Fibroblast of skin of left biceps (primary cell): ENCODE data around the gene TRAPPC3L.

ENCODE experiments used
- DNase-seq, 2 experiments: peaks; one replicate each; pipeline ENCODE4 v3.0.0-alpha.2; 2013; ENCODE audit warnings: low read depth in 2 of 2

The TRAPPC3L gene

DNA sequence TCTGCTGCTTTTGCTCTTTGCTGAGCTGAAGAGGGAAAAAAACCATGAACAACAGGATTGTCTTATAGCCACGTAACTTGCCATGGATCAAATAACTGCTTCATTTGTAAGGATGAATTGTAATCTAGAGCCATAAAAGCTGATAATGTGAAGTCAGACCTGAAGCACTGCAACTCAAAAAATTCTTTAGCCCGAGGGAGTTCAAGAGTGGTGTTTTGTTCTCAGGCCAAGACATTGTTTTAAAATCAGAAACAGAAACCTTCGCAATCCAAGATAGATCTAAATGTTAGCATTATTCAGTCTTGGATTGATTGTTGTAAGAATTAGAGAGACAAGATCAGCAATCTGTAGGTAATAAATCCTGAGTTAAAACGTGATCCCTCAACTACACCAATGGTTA is at the start of gene TRAPPC3L:
Gene TRAPPC3L, minus strand, starts transcription at position 34 of the 400 bp plus-strand sequence. CDS start 170 bp downstream, outside the sequence.
- DNase-seq: no peak

DNA sequence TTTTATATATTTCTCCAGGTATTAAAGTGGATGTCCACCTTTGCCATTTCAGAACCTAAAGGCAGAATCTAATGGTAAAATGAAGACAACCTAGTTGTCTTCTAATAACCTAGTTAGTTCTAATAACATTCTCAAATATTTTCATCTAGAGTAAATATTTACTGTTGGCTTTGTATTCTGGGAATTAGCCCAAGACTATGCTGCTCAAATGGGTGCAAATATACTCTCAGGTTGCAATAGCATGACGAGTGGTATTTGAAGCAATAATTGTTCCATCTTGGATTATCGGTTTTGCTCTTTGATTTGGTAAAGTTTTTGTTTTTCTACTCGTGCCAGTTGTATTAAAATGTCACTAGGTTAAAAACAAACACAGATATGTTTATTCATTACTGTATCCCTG is 49.8 kb upstream of the TRAPPC3L start:
- DNase-seq: no peak

DNA sequence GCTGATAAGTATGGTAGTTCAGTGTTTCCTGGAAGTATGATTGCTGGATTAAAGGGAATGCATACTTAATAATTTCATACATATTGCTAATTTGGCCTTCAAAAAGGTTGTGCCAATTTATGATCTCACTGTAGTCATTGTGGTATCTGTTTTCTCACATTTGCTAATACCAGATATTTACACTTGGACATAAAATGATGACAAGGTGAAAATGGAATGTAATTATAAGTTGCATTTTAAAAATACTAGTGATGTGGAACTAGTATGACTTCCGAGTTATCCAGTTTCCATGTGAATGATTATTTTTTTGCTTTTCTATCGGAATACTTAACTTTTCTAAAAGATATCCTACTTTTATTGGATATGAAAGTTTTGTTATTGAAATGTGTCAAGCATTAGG is 41.3 kb upstream of the TRAPPC3L start:
- DNase-seq: no peak

DNA sequence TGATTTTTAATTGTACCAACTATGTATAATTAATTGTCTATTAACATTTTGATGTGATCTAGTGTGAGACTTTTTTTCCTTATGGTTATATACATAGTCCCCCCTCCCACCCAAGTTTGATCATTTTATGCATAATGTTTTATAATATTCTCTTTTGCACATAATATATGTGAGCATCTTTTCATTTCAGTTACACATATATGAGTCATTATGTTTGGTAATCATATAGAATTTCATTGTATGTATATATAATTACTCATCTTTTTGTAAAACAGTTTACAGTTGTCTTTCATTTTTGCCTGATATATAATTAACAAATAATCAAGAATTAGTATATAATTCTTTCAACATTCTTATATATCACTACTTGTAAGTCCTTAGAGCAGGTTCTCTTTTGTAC is 40.8 kb upstream of the TRAPPC3L start:
- DNase-seq: no peak

DNA sequence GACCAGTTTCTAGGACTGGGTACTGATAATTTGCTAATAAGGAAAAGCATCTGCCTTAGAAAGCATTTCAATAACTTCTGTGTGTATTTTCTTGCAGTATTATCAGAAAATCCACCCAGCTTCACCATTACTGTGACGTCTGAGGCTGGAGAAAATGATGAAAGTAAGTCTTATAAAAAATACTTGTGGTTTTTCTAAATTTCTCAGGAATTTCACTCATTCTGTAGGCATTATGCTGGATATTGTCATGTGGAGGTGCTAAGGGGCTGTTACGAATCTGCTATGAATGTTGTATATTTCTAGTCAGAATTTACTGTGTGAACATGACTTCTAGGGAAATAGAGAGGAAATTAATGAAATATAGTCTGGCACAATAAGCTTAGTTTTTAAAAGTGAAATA is 34.7 kb upstream of the TRAPPC3L start:
- peak in 1 of 2 experiments; percentile 46 for DNase-seq

DNA sequence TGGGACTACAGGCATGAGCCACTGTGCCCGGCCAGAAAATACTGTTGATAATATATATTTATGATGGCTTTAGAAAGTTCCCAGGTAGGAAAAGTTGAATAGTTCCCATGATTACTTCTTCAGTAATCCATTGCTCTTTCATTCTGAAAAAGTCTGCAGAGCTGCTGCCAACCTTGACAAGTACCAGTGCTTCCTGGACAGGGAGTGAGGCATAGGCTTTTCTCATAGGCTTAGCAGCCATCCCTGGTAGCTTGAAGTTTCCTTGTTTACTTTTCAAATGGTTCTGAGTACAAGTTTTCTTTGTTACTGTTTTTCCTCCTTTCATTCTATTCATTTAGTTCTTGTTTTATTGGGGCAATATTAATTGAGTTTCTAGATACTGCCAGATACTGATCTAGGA is 33.7 kb upstream of the TRAPPC3L start:
- no peak for DNase-seq

DNA sequence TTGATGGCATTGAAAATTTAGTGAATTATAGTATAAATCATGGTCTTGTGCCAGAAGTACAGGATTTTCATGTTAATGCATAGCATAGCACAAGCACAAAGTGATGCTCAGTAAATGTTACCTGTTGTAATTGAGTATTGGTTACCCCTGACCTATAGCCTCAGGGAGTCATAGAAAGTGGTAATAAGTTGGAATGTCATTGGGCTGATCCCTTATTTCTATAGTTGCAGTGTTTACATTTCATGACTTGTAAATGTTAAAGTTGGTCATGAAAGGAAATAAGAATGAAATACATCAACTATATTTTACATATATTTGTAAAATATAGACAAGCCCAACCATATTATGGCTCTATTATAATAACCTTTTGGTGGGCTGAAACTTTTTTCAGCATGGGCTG is 32.9 kb upstream of the TRAPPC3L start:
- no peak for DNase-seq

DNA sequence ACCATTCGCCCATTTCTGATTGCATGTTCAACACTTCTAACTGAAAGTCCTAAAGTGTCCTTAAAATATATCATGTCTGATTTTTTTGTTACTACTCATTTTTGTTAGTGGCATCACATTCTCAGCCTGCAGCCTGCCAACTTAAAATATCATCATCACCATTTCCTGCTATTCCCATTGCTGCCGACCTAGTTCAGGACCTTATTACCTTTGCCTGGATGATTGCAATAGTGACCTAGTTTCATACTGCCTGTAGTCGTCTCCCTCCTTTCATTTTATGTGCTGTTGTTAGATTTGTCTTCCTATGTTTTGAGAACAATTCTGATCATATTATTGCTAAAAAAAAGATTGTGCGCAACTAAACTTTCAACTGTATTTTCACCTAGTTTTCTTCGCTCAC is 32.0 kb upstream of the TRAPPC3L start:
- no peak for DNase-seq

DNA sequence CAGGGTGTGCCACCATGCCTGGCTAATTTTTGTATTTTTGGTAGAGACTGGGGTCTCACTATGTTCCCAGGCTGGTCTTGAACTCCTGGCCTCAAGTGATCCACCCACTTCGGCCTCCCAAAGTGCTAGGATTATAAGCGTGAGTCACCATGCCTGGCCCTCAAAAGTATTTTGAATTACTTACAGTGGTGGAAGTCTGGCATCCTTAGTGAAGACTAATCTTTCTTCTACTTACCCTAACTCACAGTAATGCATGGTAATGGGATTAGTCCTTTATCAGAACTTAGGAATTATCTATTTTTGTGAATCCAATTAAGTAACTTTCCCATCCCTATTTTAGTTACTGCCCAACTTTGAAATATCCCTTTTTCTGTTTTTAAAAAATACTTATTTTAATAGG is 29.7 kb upstream of the TRAPPC3L start:
- no peak for DNase-seq

DNA sequence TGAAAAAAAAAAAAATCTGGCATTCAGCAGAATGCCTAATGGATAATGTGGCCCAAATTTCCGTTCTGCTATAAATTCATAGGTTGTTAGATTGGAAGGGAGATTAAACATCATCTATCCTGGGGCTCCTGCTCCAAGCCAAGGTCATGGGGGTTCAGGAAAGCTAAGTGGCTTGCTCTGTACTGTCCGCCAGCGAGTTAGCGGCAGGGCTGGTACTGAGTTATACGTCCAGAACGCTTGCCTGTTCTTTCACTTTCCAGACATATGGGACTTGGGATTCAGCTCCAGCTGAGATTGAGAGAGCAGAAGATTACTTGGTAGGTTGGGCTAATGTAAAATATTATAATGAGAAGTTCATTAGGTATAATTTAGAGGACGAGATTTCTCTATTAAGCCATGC is 26.7 kb upstream of the TRAPPC3L start:
- DNase-seq: no peak

DNA sequence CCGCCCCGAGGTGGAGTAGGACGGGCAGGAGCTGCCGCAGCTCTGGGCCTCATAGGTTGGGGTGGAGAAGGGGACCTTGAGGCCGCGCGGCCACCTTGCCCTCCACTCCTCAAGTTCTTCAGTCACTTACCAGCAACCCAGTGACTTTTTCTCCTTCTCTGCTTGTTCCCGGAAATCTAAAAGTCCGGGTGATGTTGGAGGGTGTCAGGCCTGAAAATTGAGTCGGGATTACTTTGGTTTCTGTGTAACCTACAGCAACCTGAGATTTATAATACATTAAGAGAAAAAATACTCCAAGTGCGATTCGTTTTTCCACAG is 26.2 kb upstream of the TRAPPC3L start:
- DNase-seq: no peak

DNA sequence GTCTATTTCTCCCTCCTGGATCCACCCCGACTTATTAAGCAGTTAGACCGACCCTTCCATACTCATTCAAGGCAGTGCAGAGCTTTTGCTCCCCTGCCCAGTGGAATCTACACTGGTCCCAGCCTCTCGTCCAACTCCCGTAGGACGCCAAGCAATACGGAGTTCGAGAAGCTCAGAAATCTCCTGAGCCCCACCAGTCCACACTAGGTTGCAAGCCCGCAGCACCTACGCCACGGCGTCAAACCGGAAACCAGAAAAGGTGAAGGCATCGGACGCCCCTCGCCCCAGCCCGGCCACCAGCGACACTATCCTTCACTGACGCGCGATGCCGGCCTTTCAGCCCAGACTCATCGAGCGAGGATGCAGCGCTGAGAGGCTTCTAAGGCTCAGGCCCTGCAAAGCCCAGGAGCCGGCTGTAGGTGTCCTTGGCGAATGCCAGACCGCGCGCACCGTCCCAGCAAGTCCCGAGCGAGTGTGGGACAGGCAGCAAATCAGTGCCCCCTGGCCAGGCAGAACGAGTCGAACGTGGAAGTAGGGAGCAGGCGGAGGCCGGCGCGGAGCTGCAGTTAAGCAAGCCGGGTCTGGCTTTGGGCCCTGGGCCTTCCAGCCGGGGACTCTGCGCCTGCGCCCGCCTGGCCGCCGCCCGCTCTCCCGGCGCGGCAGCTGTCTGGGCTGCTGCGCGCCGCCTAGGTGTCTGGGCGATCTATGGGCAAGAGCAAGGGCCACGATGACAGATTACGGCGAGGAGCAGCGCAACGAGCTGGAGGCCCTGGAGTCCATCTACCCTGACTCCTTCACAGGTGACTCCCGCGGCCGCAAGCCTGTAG is 25.6 kb upstream of the TRAPPC3L start, which contains the start of gene RWDD1:
Gene RWDD1, plus strand, starts transcription at position 649 of the 827 bp plus-strand sequence. Its CDS starts 79 bp downstream, at position 728.
- DNase-seq: peak; percentile 99

DNA sequence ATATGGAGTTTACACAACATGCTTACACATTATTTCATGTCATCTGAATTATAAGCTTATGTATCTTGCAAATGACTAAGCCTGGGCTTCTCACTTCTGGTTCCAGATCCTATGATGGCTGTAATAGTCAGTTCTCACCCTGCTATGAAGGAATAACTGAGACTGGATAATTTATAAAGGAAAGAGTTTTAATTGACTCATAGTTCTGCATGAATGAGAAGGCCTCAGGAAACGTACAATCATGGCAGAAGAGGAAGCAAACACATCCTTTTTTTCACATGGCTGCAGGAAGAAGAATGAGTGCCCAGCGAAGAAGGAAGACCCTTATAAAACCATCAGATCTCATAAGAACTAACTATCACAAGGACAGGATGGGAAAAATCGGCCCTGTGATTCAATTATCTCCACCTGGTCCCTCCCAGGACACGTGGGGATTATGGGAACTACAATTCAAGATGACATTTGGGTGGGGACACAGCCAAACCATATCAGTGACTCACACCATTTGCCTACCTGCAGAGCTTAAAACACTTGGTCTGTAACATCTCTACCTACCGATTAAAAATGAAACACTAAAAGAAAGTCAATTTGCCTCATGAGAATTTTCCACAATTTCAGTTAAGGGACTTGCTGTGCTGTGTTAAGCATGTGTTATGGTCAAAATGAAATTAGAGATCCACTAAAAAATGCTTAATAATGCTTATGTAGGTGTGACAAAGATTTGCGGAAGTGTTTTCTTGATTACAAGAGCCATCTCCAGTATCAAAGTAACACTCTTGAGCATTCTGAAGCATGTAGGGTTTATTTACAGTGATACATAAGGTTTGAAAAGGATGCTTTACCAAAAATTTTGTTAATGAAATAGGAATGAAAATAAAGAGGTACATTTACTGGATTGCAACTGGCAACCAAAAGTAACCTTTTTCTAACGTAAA is 23.6 kb upstream of the TRAPPC3L start:
- no peak for DNase-seq

DNA sequence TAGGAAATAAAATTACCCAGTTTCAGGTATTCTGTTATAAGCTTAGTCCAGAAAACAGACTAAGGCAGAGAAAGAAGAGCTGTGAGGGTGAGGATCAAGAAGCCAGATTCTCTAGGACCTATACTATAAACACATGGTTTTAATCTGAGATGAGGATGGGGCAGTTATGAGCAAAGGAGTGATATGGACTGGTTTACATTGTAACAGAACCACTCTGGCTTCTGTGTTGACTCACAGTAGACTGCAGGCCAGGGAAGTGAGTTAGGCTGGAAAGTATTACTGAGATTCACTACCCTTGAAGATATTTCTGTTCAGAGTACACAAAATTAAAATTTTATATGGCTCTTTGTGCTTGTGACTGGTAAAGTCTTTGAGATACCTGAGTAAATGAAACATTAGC is 22.6 kb upstream of the TRAPPC3L start:
- peak in 1 of 2 experiments; percentile 33 for DNase-seq

DNA sequence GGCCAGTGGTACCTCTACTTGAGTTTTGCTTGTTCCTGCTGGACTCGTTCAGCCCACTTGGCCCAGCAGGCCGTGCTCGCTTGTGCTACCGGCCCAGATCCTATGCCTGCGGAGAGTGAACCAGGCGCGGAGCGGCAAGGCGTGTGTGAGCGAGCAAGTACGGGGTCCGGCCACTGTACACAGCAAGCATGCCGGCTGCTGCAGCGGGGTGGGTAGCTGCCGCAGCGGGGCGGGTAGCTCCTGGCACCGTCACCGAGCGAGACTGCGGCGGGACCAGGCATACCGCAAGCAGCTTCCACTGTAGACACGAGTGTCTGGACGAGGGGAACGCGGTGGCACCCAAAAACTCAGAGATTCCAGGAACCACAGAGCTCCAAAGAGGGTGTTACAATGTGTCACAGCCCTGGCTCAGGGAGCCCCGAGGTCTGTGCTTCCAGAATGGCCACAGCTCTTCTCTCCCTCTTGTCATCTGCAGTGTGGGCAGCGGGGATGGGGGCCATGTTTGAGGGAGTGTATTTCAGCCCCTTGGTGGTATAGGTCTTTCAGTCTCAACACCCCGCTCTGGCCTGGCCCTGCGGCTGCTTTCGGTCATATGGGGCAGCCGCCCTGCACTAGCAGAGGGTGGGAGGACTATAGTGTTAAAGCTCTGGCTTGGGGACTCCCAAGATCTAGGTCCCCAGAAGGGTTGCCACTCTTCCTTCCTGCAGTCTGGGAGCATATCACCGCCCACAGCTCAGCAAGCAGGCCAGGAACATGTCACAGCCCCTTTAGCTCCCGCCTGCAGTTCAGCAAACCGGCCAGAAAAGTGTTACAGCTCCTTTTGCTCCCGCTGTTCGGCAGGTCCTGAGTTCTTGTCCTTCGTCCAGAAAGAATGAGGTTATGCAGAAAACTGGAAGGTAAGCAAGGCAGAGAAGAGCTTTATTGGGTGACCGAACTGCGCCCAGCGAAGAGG is 19.7 kb upstream of the TRAPPC3L start:
- no peak for DNase-seq

DNA sequence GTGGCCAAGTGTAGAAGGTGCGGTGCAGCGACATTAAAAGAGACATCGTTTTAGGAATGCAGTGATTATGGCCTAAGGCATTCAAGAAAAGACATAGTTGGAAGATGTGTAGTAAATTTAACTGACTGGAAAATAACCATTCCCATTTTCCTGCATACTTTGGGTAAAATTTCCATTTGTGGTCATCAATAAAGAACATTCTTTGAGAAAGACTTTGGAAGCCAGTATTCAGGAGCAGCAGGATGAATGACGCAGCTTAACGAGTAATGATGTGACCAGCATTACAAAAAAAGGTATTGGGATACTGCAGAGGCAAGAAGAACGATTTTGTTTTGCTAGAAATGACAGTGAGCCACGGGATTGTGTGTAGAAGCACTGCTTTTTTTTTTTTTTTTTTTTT is 18.8 kb upstream of the TRAPPC3L start:
- peak in 1 of 2 experiments; percentile 40 for DNase-seq

DNA sequence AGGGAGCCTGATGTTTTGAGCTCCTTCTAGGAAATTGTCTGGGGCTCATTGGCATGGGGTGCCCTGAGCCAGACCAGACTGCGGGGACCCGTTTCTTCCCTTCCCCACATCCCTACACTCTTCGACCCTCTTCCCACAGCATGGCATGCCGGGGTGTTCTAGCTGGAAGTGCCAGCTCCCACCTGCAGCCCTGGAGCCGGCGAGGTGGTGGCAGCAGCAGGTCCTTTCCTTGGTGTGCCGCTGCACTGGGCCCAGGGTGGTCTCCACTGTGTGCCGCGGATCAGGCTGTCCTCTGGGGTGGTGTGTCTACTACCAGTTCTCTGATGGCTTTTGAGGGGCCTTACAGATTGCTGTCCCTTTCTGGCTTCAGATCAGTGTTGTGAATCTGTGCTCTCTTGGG is 18.3 kb upstream of the TRAPPC3L start:
- DNase-seq: no peak

DNA sequence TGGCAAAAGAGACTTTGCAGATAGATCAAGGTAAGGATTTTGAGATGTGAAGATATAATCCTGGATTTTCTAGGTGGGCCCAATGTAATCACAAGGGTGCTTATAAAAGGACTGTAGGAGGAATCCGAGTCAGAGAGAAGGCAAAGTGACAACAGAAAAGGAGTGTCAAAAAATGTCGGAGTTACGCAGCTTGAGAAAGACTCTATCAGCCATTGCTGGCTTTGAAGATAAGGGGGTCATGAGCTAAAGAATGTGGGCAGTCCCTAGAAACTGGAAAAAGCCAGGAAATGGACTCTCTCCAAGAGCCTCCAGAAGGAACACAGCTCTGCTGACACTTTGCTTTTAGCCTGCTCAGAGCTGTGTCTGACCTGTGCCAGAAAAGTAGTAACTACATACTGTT is 17.1 kb upstream of the TRAPPC3L start:
- no peak for DNase-seq

DNA sequence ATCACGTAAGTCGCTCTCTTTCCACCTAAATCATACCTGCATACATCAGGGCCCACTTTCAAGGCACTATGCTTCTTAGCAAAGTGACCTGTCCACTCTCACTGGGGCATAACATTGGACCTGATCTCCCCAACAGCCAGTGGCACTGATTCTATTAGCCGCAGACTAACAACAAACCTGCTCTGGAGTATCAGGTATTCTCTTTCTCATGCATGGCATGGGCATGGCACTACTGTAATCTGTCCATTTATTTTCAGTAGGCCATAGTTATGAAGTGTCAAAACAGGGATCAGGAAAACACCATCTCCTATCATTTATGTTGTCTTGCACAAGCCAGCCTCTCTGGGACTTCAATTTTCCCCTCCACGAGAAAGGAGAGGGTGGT is 16.5 kb upstream of the TRAPPC3L start:
- no peak for DNase-seq

DNA sequence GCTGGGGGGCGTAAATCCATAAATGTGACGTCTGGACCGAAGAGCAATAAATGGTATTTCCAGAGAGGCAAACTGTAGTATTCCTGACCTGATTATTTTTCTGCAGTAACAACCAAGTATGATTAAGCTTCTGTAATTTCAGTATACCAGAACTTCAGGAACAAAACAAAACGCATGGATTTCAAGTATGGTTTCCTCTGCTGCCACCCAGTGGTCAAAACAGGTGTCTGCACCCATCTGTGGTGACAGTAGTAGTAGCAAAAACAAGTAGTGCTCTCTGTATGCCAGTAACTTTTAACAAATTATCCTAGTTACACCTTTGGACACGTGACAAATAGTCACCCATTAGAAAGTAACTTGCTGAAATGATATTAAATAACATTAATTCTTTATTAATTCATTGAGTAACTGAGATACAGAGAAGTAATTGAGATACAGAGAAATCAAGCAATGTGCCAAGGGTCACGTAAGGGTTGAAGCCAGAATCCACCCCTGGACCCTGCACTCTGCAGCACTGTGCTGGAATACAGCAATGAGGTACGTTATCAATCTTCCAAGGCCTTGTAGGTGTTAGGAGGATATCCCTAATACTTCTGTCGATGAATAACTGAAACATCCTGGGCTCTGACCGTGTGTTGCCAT is 16.0 kb upstream of the TRAPPC3L start:
- peak in 1 of 2 experiments; percentile 45 for DNase-seq

DNA sequence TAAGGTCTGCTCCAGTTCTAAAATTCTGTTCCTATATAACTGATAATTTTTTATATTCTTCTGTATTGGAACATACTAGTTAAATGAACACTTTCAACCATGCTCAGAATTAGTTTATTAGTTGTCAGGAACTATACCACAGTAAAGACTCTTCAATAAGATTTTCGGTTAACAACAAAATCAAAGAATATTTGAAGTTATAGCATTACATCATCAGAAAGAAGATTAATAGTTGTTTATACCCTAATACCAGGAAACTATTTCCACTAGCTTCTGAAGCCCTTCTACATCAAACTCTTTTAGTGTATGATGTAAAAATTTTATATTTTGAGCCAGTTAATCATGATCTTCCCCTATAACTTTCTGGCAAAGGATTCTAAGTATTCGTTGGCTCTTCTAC is 14.6 kb upstream of the TRAPPC3L start:
- DNase-seq: no peak
